H1 (cell line): ENCODE results near the gene NPTX1. TPM values are rescaled to one million over a fixed set of nuclear protein-coding genes. Genes with fewer than 3 reads are reported as not detected.

Experiments
- BRCA1 ChIP-seq: IDR thresholded peaks from 2 replicates; pipeline ENCODE4 v1.6.1; 2012; ENCODE audit warnings: low read depth, low read length, improper control_type of control experiment
- CEBPB ChIP-seq: IDR thresholded peaks from 2 replicates; pipeline ENCODE4 v1.6.1; 2012; ENCODE audit warnings: low read depth, low read length
- CHD2 ChIP-seq: IDR thresholded peaks from 2 replicates; pipeline ENCODE4 v1.6.1; 2012; ENCODE audit warnings: low read length, improper control_type of control experiment
- HDAC2 ChIP-seq, 2 experiments: fragments of 300-600 bp in 1 of 2; sonication (generic) in 1 of 2; IDR thresholded peaks; 2 replicates each; pipeline ENCODE4 v1.6.1; 2011 to 2012; ENCODE audit warnings: low read depth in 2 of 2, low read length in 2 of 2, mild to moderate bottlenecking in 2 of 2, moderate library complexity in 2 of 2, borderline replicate concordance in 1 of 2, inconsistent platforms in 1 of 2
- JUN ChIP-seq: IDR thresholded peaks from 2 replicates; pipeline ENCODE4 v1.6.1; 2011; ENCODE audit warnings: low read depth, mild to moderate bottlenecking, improper control_type of control experiment, low read length
- JUND ChIP-seq: IDR thresholded peaks from 2 replicates; pipeline ENCODE4 v1.6.1; 2011; ENCODE audit warnings: mild to moderate bottlenecking, improper control_type of control experiment, low read length
- KDM4A ChIP-seq: IDR thresholded peaks from one replicate; pipeline ENCODE4 v1.7.1; 2012; ENCODE audit warnings: low read depth, mild to moderate bottlenecking, moderate library complexity, low read length, inconsistent platforms; ENCODE audit not compliant: severe bottlenecking
- PHF8 ChIP-seq: fragments of 200-600 bp; sonication (generic); conservative IDR thresholded peaks from 2 replicates; pipeline ENCODE4 v1.7.1; 2012; ENCODE audit warnings: low read depth, mild to moderate bottlenecking, inconsistent platforms, low read length, moderate library complexity
- POLR2A ChIP-seq, 2 experiments: IDR thresholded peaks; 1 replicate in 1 of 2; 2 replicates in 1 of 2; pipeline ENCODE4 v1.6.1; 2011; ENCODE audit warnings: low read depth in 2 of 2, low read length in 2 of 2, mild to moderate bottlenecking in 2 of 2; ENCODE audit errors: control extremely low read depth in 1 of 2
- POLR2AphosphoS5 ChIP-seq: IDR thresholded peaks from 2 replicates; pipeline ENCODE4 v1.6.1; 2011; ENCODE audit warnings: low read depth, low read length
- RAD21 ChIP-seq, 2 experiments: IDR thresholded peaks in 1 of 2; conservative IDR thresholded peaks in 1 of 2; 2 replicates each; pipeline ENCODE4 v1.6.1; 2011; ENCODE audit warnings: low read depth in 2 of 2, low read length in 2 of 2, improper control_type of control experiment in 1 of 2, inconsistent platforms in 1 of 2, mild to moderate bottlenecking in 1 of 2, moderate library complexity in 1 of 2
- RBBP5 ChIP-seq: IDR thresholded peaks from 2 replicates; pipeline ENCODE4 v1.7.1; 2012; ENCODE audit warnings: low read depth, mild to moderate bottlenecking, inconsistent platforms, low read length, moderate library complexity, borderline replicate concordance
- RFX5 ChIP-seq: IDR thresholded peaks from 2 replicates; pipeline ENCODE4 v1.6.1; 2011; ENCODE audit warnings: low read depth, low read length, improper control_type of control experiment, borderline replicate concordance
- SIN3A ChIP-seq, 2 experiments: IDR thresholded peaks in 1 of 2; conservative IDR thresholded peaks in 1 of 2; 2 replicates each; pipeline ENCODE4 v1.6.1; 2011 to 2012; ENCODE audit warnings: low read length in 2 of 2, improper control_type of control experiment in 1 of 2, low read depth in 1 of 2, mild to moderate bottlenecking in 1 of 2
- YY1 ChIP-seq: IDR thresholded peaks from 2 replicates; pipeline ENCODE4 v1.6.1; 2011; ENCODE audit warnings: low read depth, mild to moderate bottlenecking, low read length
- polyA plus RNA-seq, 7 experiments: library from polyadenylated mRNA; depleted of rRNA in 3 of 7; stranded (reverse) in 5 of 7; unstranded in 2 of 7; fragments of >200 nt in 5 of 7; fragments of 200-250 nt in 2 of 7; gene quantifications; 1 replicate in 5 of 7; 2 replicates in 1 of 7; 4 replicates in 1 of 7; pipeline versions ENCODE4 v1.2.1 to v1.2.3, GENCODE V29; 2011 to 2013; ENCODE audit warnings: missing spikeins in 2 of 7, mixed read lengths in 2 of 7
- total RNA-seq: library from RNA; stranded (reverse); fragmentation: NEBNext Ultra II Directional; extraction: Animal tissue kit (Norgen Biotek cat#: 25700); gene quantifications from 2 replicates; pipeline ENCODE4 v1.2.1, GENCODE V29; 2021
- TF ChIP-seq, protein P1 (sequence below): IDR thresholded peaks from 2 replicates; pipeline ENCODE4 v1.6.1; 2012; ENCODE audit warnings: inconsistent platforms
- TF ChIP-seq, protein P2 (sequence below): IDR thresholded peaks from 2 replicates; pipeline ENCODE4 v1.6.1; 2012; ENCODE audit warnings: inconsistent platforms

NPTX1 gene
- total and polyA plus RNA-seq, 2 of the 8 experiments (the other 6 are each of a cell fraction or from before 2014, with no cell fraction given): 12.0 to 17.9 TPM

DNA sequence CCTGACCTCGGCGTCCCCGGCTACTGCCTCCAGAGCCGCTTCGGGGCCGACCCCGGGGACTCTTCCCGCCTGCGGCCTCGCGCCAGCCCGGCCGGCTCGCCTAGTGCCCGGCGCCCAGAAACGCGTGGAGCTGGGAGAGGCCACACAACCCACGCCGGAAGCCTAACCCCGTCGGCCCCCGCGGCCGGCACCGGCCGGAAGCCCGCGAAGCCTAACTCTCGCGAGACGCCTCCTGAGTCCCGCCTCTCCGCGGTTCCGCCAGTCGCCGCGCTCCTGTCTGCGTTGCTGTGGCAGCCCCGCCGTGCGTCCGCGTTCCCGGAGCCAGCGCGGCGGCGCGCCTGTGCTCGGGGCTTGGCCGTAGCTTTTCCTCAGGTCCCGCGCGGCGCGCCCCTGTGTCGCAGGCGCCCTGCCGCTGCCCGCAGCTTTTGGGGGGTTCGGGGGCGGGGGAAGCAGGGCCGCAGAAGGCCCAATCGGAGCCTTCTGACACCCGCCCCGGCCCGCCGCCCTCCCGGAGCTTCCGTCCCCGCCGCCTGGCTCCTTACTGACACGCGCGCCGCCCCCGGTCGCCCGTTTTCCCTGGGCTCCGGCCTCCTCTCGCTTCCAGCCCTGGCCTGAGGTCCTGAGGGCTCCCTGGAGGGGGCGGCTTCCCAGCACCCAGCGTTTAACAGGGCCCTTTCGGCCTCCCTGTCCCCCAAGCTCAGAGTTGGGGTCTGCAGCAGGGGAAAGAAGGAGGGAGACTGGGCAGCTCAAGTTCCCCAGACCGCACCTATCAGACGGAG lies 21.7 kb downstream of the NPTX1 start (continued):
- TF ChIP-seq, protein P1, sequence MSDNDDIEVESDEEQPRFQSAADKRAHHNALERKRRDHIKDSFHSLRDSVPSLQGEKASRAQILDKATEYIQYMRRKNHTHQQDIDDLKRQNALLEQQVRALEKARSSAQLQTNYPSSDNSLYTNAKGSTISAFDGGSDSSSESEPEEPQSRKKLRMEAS: peak; percentile 69
- TF ChIP-seq PHF8 (peak; percentile 96), CEBPB (no peak), HDAC2 (IDR thresholded peaks at IDR 0.05; ENCODE audit: borderline replicate concordance in 1 of 2, low read depth in 2 of 2, low read length in 2 of 2) (0 out of 4 replicates have a peak, but pooled peaks of 1 of the 2 experiments have one; percentile 23), JUN (no peak), RBBP5 (peak; percentile 50; the same call in 1 of the 2 replicates), POLR2A (IDR thresholded peaks at IDR 0.05; ENCODE audit: control extremely low read depth in 1 of 2, low read depth in 2 of 2, low read length in 2 of 2) (peak in 1 of 2 experiments; percentile 95; a peak in 2 of 3 replicates), RAD21 (IDR thresholded peaks at IDR 0.05 in 1 of 2, conservative IDR thresholded peaks at IDR 0.05 in 1 of 2; ENCODE audit: low read depth in 2 of 2, low read length in 2 of 2) (0 out of 4 replicates have a peak, but pooled peaks of 1 of the 2 experiments have one; percentile 4), YY1 (no peak), JUND (no peak), CHD2 (peak; percentile 98), KDM4A (peak; percentile 80), SIN3A (conservative IDR thresholded peaks at IDR 0.05 in 1 of 2, IDR thresholded peaks at IDR 0.05 in 1 of 2; ENCODE audit: low read depth in 1 of 2, low read length in 2 of 2) (0 out of 4 replicates have a peak, but pooled peaks of 1 of the 2 experiments have one; percentile 13), BRCA1 (peak; percentile 92), POLR2AphosphoS5 (peak; percentile 64; the same call in 1 of the 2 replicates), RFX5 (no peak)
- TF ChIP-seq, protein P2, sequence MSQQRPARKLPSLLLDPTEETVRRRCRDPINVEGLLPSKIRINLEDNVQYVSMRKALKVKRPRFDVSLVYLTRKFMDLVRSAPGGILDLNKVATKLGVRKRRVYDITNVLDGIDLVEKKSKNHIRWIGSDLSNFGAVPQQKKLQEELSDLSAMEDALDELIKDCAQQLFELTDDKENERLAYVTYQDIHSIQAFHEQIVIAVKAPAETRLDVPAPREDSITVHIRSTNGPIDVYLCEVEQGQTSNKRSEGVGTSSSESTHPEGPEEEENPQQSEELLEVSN: no peak; the same call in none of the 2 replicates
